Measurements from ENCODE around the gene CFAP77. TPM values are rescaled to one million over a fixed set of nuclear protein-coding genes. Genes with fewer than 3 reads are reported as not detected.

Gene CFAP77
- polyA plus RNA-seq, 3 donors: not detected

DNA sequence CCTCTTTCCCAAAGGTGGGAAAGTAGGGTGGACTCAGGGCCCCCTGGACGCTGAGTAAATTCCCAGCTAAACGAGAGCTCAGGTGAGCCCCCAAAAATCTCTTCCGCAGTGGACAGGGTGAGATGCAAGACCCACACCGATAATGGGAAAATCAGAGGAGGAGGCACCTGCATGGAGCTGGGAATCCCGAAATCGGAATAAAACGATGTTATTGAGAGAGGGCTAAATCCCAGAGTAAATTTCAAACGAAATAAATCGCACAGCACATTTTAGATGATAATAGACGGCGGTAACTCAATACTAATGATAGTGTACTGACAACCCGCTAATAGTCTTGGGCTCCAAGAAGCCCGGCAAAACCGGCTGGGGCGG is 169.4 kb downstream of the CFAP77 start:
- H3K79me2 ChIP-seq (ENCODE audit: insufficient read depth, low read length): no peaks in the 10 kb centered on the region
- WGBS (ENCODE audit: insufficient coverage): 2% methylated on average over 12 of the region's 15 CpGs
- peaks cover 89 to 98% (median 92%) of the 10 kb centered on the region in 3 donors for H3K27me3 Mint-ChIP-seq (ENCODE audit: low read depth in 3 of 3)
- TF ChIP-seq, protein P1, sequence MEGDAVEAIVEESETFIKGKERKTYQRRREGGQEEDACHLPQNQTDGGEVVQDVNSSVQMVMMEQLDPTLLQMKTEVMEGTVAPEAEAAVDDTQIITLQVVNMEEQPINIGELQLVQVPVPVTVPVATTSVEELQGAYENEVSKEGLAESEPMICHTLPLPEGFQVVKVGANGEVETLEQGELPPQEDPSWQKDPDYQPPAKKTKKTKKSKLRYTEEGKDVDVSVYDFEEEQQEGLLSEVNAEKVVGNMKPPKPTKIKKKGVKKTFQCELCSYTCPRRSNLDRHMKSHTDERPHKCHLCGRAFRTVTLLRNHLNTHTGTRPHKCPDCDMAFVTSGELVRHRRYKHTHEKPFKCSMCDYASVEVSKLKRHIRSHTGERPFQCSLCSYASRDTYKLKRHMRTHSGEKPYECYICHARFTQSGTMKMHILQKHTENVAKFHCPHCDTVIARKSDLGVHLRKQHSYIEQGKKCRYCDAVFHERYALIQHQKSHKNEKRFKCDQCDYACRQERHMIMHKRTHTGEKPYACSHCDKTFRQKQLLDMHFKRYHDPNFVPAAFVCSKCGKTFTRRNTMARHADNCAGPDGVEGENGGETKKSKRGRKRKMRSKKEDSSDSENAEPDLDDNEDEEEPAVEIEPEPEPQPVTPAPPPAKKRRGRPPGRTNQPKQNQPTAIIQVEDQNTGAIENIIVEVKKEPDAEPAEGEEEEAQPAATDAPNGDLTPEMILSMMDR (IDR thresholded peaks at IDR 0.05): no peak
- no peak overlapping the region for H3K4me3 ChIP-seq (replicated peaks in 1 of 3; ENCODE audit: low read depth in 2 of 3, low read length in 3 of 3)
- intact Hi-C loops (cut with micrococcal nuclease): no loop called here
- H3K27ac Mint-ChIP-seq: no peak overlapping the region
- H3K9me3 Mint-ChIP-seq: peaks cover 0 to 31% (median 10%) of the 10 kb centered on the region in 7 donors
- H3K9me3 ChIP-seq (replicated peaks in 1 of 2; ENCODE audit: control insufficient read depth in 1 of 2, insufficient read depth in 1 of 2, low read length in 2 of 2): peaks cover 0 to 41% of the 10 kb centered on the region in 2 donors
- no peak overlapping the region for H2AFZ ChIP-seq (ENCODE audit: insufficient read depth, low read depth, low read length, poor library complexity, severe bottlenecking)
- peaks cover 5 to 6% of the 10 kb centered on the region in 2 donors for H3K4me1 ChIP-seq (ENCODE audit: control insufficient read depth in 1 of 2, insufficient read depth in 2 of 2, low read length in 2 of 2)
- DNase-seq: no peak
- H3K27ac ChIP-seq (ENCODE audit: low read depth in 1 of 2, low read length in 2 of 2): no peak overlapping the region
- H3K4me2 ChIP-seq (replicated peaks; ENCODE audit: extremely low read depth, low read length, poor library complexity, severe bottlenecking): no peak overlapping the region
- H3K4me3 Mint-ChIP-seq: peak overlapping the region in 1 of 2 donors; percentile 84
- peaks cover 2 to 6% of the 10 kb centered on the region in 2 donors for H3K36me3 Mint-ChIP-seq
- H3K4me1 Mint-ChIP-seq: peaks cover 7% of the 10 kb centered on the region
- H3K9ac ChIP-seq (ENCODE audit: insufficient read depth, low read length, poor library complexity, severe bottlenecking): no peak overlapping the region
- H3K36me3 ChIP-seq (replicated peaks in 1 of 2; ENCODE audit: control insufficient read depth in 1 of 2, insufficient read depth in 2 of 2, low read length in 2 of 2): no peaks in the 10 kb centered on the region
- peaks cover 62 to 93% of the 10 kb centered on the region in 2 donors for H3K27me3 ChIP-seq (ENCODE audit: control insufficient read depth in 2 of 2, insufficient read depth in 2 of 2, low read length in 2 of 2)
- no peaks in the 10 kb centered on the region for H4K20me1 ChIP-seq (ENCODE audit: insufficient read depth, low read length)

DNA sequence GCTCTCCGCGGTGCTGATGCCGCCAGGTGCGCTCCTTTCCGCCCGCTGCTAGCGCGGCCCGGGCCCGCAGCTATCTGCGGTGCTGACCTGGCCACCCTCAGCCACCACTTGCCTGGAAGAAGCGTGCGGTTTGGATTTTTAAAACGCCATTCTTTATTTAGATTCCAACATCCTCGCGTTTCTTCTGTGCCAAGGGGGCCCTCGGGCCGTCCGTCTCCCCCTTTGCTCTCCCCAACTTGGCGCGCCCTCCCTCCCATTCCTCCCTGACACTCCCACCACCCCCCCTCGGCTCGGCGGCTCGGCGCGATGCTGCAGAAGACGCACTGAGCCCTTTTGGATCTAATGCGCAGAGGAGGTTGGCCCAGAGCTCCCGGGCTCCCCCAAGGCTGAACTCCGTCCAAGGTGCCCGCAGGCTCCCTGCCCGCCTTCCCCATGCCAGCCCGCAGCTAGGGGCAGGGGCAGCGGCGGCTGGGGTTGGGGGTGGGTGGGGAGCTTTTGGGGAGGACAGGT is 172.3 kb downstream of the CFAP77 start, which contains the start of gene BARHL1:
TSS of gene BARHL1 (plus strand) at position 331 of the 510 bp plus-strand sequence. CDS start 192 bp downstream, outside the sequence.
- peak within 1 kb of the TSS; percentile 70 for H3K4me2 ChIP-seq (replicated peaks; ENCODE audit: extremely low read depth, low read length, poor library complexity, severe bottlenecking)
- no peaks in the 10 kb centered on the region for H4K20me1 ChIP-seq (ENCODE audit: insufficient read depth, low read length)
- peaks cover 5 to 6% of the 10 kb centered on the region in 2 donors for H3K4me1 ChIP-seq (ENCODE audit: control insufficient read depth in 1 of 2, insufficient read depth in 2 of 2, low read length in 2 of 2)
- H3K4me3 ChIP-seq (replicated peaks in 1 of 3; ENCODE audit: low read depth in 2 of 3, low read length in 3 of 3): peak within 1 kb of the TSS in 1 of 3 experiments; percentile 59
- H3K27me3 ChIP-seq (ENCODE audit: control insufficient read depth in 2 of 2, insufficient read depth in 2 of 2, low read length in 2 of 2): peaks cover 84 to 98% of the 10 kb centered on the region in 2 donors
- peak within 1 kb of the TSS; percentile 69 to 94 for H3K4me3 Mint-ChIP-seq
- H3K9ac ChIP-seq (ENCODE audit: insufficient read depth, low read length, poor library complexity, severe bottlenecking): no peak within 1 kb of the TSS
- H3K4me1 Mint-ChIP-seq: peaks cover 17% of the 10 kb centered on the region
- H3K36me3 Mint-ChIP-seq: peaks cover 2 to 11% of the 10 kb centered on the region in 2 donors
- no peak within 1 kb of the TSS for H3K27ac ChIP-seq (ENCODE audit: low read depth in 1 of 2, low read length in 2 of 2)
- peak within 1 kb of the TSS in 1 of 7 donors; percentile 35 for H3K27ac Mint-ChIP-seq
- H3K9me3 ChIP-seq (replicated peaks in 1 of 2; ENCODE audit: control insufficient read depth in 1 of 2, insufficient read depth in 1 of 2, low read length in 2 of 2): peaks cover 0 to 58% of the 10 kb centered on the region in 2 donors
- TF ChIP-seq, protein P1 (IDR thresholded peaks at IDR 0.05): no peak
- peaks cover 0 to 44% (median 10%) of the 10 kb centered on the region in 7 donors for H3K9me3 Mint-ChIP-seq
- intact Hi-C loops (cut with micrococcal nuclease): no loop called here
- WGBS (ENCODE audit: insufficient coverage): 6% methylated on average over 29 of the region's 36 CpGs
- DNase-seq: no peak
- H3K27me3 Mint-ChIP-seq (ENCODE audit: low read depth in 3 of 3): peaks cover 97 to 99% (median 97%) of the 10 kb centered on the region in 3 donors
- no peak within 1 kb of the TSS for H2AFZ ChIP-seq (ENCODE audit: insufficient read depth, low read depth, low read length, poor library complexity, severe bottlenecking)
- H3K36me3 ChIP-seq (replicated peaks in 1 of 2; ENCODE audit: control insufficient read depth in 1 of 2, insufficient read depth in 2 of 2, low read length in 2 of 2): no peaks in the 10 kb centered on the region
- H3K79me2 ChIP-seq (ENCODE audit: insufficient read depth, low read length): no peaks in the 10 kb centered on the region
